HCT116 (cell line): ENCODE data around the gene MAGOHB. TPM values are rescaled to one million over a fixed set of nuclear protein-coding genes. Genes with fewer than 3 reads are reported as not detected.
"Not testable (repeated sequence)": the region's sequence is repeated elsewhere in the genome, so short reads cannot be mapped to it uniquely, and the experiment has no call there.

ENCODE experiments used
- ATAC-seq: fragments of 200-7000 bp; cut with Tn5 transposase; 2 replicates; pipeline ENCODE4 v1.9.1; 2020; ENCODE audit warnings: mild to moderate bottlenecking, moderate library complexity
- BruUV-seq: library from RNA; stranded (reverse); fragments of 400-500 nt; replicated peaks from 2 replicates; lab custom pipeline; 2021; lab: Mats Ljungman, UMichigan
- CTCF ChIA-PET: fragments of 300-600 bp; sonication (Branson Sonifier 250); formaldehyde crosslinking; loops from one replicate; lab custom pipeline; 2021; ENCODE audit warnings: antibody characterized with exemption; lab: Charles Lee
- POLR2A ChIA-PET: fragments of 300-600, 350-600 bp; sonication (Branson Sonifier 250); formaldehyde crosslinking; loops from one replicate; lab custom pipeline; 2021; ENCODE audit warnings: antibody characterized with exemption; lab: Charles Lee
- RAD21 ChIA-PET, 2 experiments: fragments of 300-600 bp; sonication (Branson Sonifier 250); formaldehyde crosslinking; loops; one replicate each; lab custom pipeline; 2023; ENCODE audit warnings: low total read pairs in 2 of 2; ENCODE audit not compliant: uncharacterized antibody in 2 of 2, unreplicated experiment in 2 of 2, low non-redundant PET in 1 of 2; lab: Charles Lee
- DNase-seq: peaks from one replicate; pipeline ENCODE4 v3.0.0-alpha.2; 2010; ENCODE audit warnings: low read depth, low spot score
- H2AFZ ChIP-seq: fragments of 200-600 bp; shearing (Covaris generic), sonication (generic); 2 replicates; pipeline ENCODE4 v1.6.1; 2017; ENCODE audit warnings: low read depth, mixed run types, mixed read lengths, antibody characterized with exemption, low read length; ENCODE audit not compliant: poor library complexity, severe bottlenecking
- H3K27ac ChIP-seq: 2 replicates; pipeline ENCODE4 v1.5.1; 2012; ENCODE audit warnings: low read depth, low read length
- H3K27me3 ChIP-seq: fragments of 200-600 bp; sonication (generic); 2 replicates; pipeline ENCODE4 v1.6.1; 2016; ENCODE audit warnings: mixed run types, low read length, mixed read lengths; ENCODE audit not compliant: insufficient read depth
- H3K36me3 ChIP-seq, 2 experiments: fragments of 200-500 bp in 1 of 2; fragments of 200-600 bp in 1 of 2; sonication (Bioruptor generic) in 1 of 2; sonication (generic) in 1 of 2; 2 replicates each; pipeline versions ENCODE4 v1.5.1 to v1.6.1; 2014 to 2016; ENCODE audit warnings: low read length in 2 of 2, inconsistent platforms in 1 of 2, mixed read lengths in 1 of 2, mixed run types in 1 of 2; ENCODE audit not compliant: insufficient read depth in 2 of 2, control insufficient read depth in 1 of 2
- H3K4me1 ChIP-seq, 2 experiments: fragments of 200-600 bp in 1 of 2; sonication (generic) in 1 of 2; 2 replicates each; pipeline versions ENCODE4 v1.5.1 to v1.6.1; 2012 to 2017; ENCODE audit warnings: low read length in 2 of 2, inconsistent platforms in 1 of 2, mild to moderate bottlenecking in 1 of 2, mixed read lengths in 1 of 2, mixed run types in 1 of 2, moderate library complexity in 1 of 2; ENCODE audit not compliant: insufficient read depth in 2 of 2, control insufficient read depth in 1 of 2
- H3K4me2 ChIP-seq: fragments of 200-600 bp; sonication (generic); 2 replicates; pipeline ENCODE4 v1.6.1; 2017; ENCODE audit warnings: mixed run types, low read length, mixed read lengths
- H3K4me3 ChIP-seq, 2 experiments: fragments of 200-600 bp in 1 of 2; sonication (generic) in 1 of 2; replicated peaks in 1 of 2; 2 replicates each; pipeline ENCODE4 v1.5.1; 2011 to 2016; ENCODE audit warnings: low read length in 2 of 2, control low read depth in 1 of 2, low read depth in 1 of 2, mild to moderate bottlenecking in 1 of 2, mixed read lengths in 1 of 2, mixed run types in 1 of 2
- H3K79me2 ChIP-seq: fragments of 200-600 bp; sonication (generic); 2 replicates; pipeline ENCODE4 v1.6.1; 2017; ENCODE audit warnings: mild to moderate bottlenecking, mixed run types, low read length, moderate library complexity, mixed read lengths; ENCODE audit not compliant: insufficient read depth
- H3K9ac ChIP-seq: fragments of 200-600 bp; sonication (generic); 2 replicates; pipeline ENCODE4 v1.6.1; 2016; ENCODE audit warnings: low read length, mixed read lengths
- H3K9me2 ChIP-seq: fragments of 200-600 bp; sonication (generic), shearing (Covaris generic); 2 replicates; pipeline ENCODE4 v1.6.1; 2017; ENCODE audit warnings: mixed run types, mild to moderate bottlenecking, moderate library complexity; ENCODE audit not compliant: insufficient read depth
- H3K9me3 ChIP-seq, 2 experiments: fragments of 200-500 bp in 1 of 2; fragments of 200-600 bp in 1 of 2; sonication (Bioruptor generic) in 1 of 2; sonication (generic) in 1 of 2; 2 replicates each; pipeline ENCODE4 v1.6.1; 2014 to 2017; ENCODE audit warnings: low read length in 2 of 2, mixed read lengths in 2 of 2, inconsistent platforms in 1 of 2, low read depth in 1 of 2, mild to moderate bottlenecking in 1 of 2, mixed run types in 1 of 2, moderate library complexity in 1 of 2; ENCODE audit not compliant: control insufficient read depth in 1 of 2, insufficient read depth in 1 of 2
- H4K20me1 ChIP-seq: fragments of 200-600 bp; sonication (generic), shearing (Covaris generic); 2 replicates; pipeline ENCODE4 v1.6.1; 2017; ENCODE audit warnings: mixed run types, mild to moderate bottlenecking, moderate library complexity; ENCODE audit not compliant: insufficient read depth
- CEBPB ChIP-seq: IDR thresholded peaks from 2 replicates; pipeline ENCODE4 v1.6.1; 2012; ENCODE audit warnings: low read depth
- CTCF ChIP-seq, 3 experiments: fragments of 200-600 bp in 1 of 3; sonication (generic) in 1 of 3; IDR thresholded peaks in 2 of 3; conservative IDR thresholded peaks in 1 of 3; 2 replicates each; pipeline ENCODE4 v1.5.1; 2012 to 2017; ENCODE audit warnings: low read depth in 2 of 3, low read length in 2 of 3, antibody characterized with exemption in 1 of 3, borderline replicate concordance in 1 of 3, control low read depth in 1 of 3, mild to moderate bottlenecking in 1 of 3, mixed read lengths in 1 of 3, mixed run types in 1 of 3, moderate library complexity in 1 of 3; ENCODE audit not compliant: insufficient read depth in 1 of 3
- EGR1 ChIP-seq: IDR thresholded peaks from 2 replicates; pipeline ENCODE4 v1.6.1; 2012; ENCODE audit warnings: low read depth
- ELF1 ChIP-seq: IDR thresholded peaks from 2 replicates; pipeline ENCODE4 v1.6.1; 2012; ENCODE audit warnings: low read depth, borderline replicate concordance
- FOSL1 ChIP-seq: IDR thresholded peaks from 2 replicates; pipeline ENCODE4 v1.6.1; 2012; ENCODE audit warnings: low read depth
- JUND ChIP-seq: IDR thresholded peaks from 2 replicates; pipeline ENCODE4 v1.6.1; 2012
- POLR2A ChIP-seq: IDR thresholded peaks from 2 replicates; pipeline ENCODE4 v1.7.0; 2011; ENCODE audit warnings: borderline replicate concordance; ENCODE audit not compliant: insufficient read depth, insufficient read length; ENCODE audit errors: extremely low read depth
- POLR2AphosphoS5 ChIP-seq: IDR thresholded peaks from 2 replicates; pipeline ENCODE4 v1.6.1; 2011; ENCODE audit warnings: mild to moderate bottlenecking, low read depth, low read length, moderate library complexity
- RAD21 ChIP-seq: IDR thresholded peaks from 2 replicates; pipeline ENCODE4 v1.6.1; 2012; ENCODE audit warnings: low read depth, mild to moderate bottlenecking
- SIN3A ChIP-seq: IDR thresholded peaks from 2 replicates; pipeline ENCODE4 v1.6.1; 2012; ENCODE audit warnings: low read depth
- SP1 ChIP-seq: IDR thresholded peaks from 2 replicates; pipeline ENCODE4 v1.6.1; 2012; ENCODE audit warnings: low read depth
- SRF ChIP-seq: IDR thresholded peaks from 2 replicates; pipeline ENCODE4 v1.6.1; 2012; ENCODE audit warnings: low read depth
- TCF7L2 ChIP-seq: IDR thresholded peaks from 2 replicates; pipeline ENCODE4 v1.7.0; 2011; ENCODE audit warnings: borderline replicate concordance, inconsistent platforms; ENCODE audit not compliant: insufficient read depth, insufficient read length; ENCODE audit errors: extremely low read depth
- YY1 ChIP-seq: IDR thresholded peaks from 2 replicates; pipeline ENCODE4 v1.6.1; 2011; ENCODE audit warnings: low read length, low read depth, moderate library complexity, mild to moderate bottlenecking; ENCODE audit not compliant: insufficient replicate concordance; ENCODE audit errors: extremely low read depth
- ZFX ChIP-seq: fragments of 450-650 bp; IDR thresholded peaks from 2 replicates; pipeline ENCODE4 v1.6.1; 2017
- ZNF274 ChIP-seq: fragments of 200-500 bp; sonication (Bioruptor generic); IDR thresholded peaks from 2 replicates; pipeline ENCODE4 v1.6.1; 2014; ENCODE audit warnings: mild to moderate bottlenecking, low read depth, low read length, inconsistent platforms
- intact Hi-C: fragments of 100-400 bp; cut with micrococcal nuclease; formaldehyde crosslinking; loops from 2 replicates; pipeline ENCODE4 v1.10.0; 2022
- total RNA-seq: library from RNA; stranded (reverse); gene quantifications from one replicate; pipeline ENCODE4 v1.2.1, GENCODE V29; 2021; ENCODE audit not compliant: unreplicated experiment
- TF ChIP-seq, protein P1 (sequence below): IDR thresholded peaks from 2 replicates; pipeline ENCODE4 v1.6.1; 2011; ENCODE audit warnings: mild to moderate bottlenecking, low read length, moderate library complexity; ENCODE audit not compliant: insufficient replicate concordance; ENCODE audit errors: extremely low read depth
- TF ChIP-seq, protein P2 (sequence below): IDR thresholded peaks from 2 replicates; pipeline ENCODE4 v1.6.1; 2012
- TF ChIP-seq, protein P3 (sequence below): IDR thresholded peaks from 2 replicates; pipeline ENCODE4 v1.6.1; 2012

Gene MAGOHB
- total RNA-seq, 1 experiment from 2014 or later: 55.8 TPM

- Histone ChIP-seq H3K27me3 (no peaks in the 10 kb centered on the region), H3K4me1 (no peaks in the 10 kb centered on the region), H4K20me1 (no peaks in the 10 kb centered on the region), H3K27ac (no peak overlapping the region), H3K9ac (no peak overlapping the region), H3K4me2 (no peak overlapping the region), H3K79me2 (no peaks in the 10 kb centered on the region), H3K9me2 (no peaks in the 10 kb centered on the region), H3K36me3 (no peaks in the 10 kb centered on the region), H2AFZ (no peak overlapping the region), H3K9me3 (no peaks in the 10 kb centered on the region), H3K4me3 (no peak overlapping the region)
- CTCF ChIA-PET: no interaction called here
- RAD21 ChIA-PET: no interaction called here
- no peak for TF ChIP-seq POLR2A
- TF ChIP-seq, protein P1, sequence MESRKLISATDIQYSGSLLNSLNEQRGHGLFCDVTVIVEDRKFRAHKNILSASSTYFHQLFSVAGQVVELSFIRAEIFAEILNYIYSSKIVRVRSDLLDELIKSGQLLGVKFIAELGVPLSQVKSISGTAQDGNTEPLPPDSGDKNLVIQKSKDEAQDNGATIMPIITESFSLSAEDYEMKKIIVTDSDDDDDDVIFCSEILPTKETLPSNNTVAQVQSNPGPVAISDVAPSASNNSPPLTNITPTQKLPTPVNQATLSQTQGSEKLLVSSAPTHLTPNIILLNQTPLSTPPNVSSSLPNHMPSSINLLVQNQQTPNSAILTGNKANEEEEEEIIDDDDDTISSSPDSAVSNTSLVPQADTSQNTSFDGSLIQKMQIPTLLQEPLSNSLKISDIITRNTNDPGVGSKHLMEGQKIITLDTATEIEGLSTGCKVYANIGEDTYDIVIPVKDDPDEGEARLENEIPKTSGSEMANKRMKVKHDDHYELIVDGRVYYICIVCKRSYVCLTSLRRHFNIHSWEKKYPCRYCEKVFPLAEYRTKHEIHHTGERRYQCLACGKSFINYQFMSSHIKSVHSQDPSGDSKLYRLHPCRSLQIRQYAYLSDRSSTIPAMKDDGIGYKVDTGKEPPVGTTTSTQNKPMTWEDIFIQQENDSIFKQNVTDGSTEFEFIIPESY: no peak
- no peak for TF ChIP-seq TCF7L2
- no peak for TF ChIP-seq FOSL1
- no peak for TF ChIP-seq SRF
- TF ChIP-seq CEBPB: no peak
- TF ChIP-seq EGR1: no peak
- no peak for TF ChIP-seq ZFX
- TF ChIP-seq ZNF274: no peak
- TF ChIP-seq, protein P2, sequence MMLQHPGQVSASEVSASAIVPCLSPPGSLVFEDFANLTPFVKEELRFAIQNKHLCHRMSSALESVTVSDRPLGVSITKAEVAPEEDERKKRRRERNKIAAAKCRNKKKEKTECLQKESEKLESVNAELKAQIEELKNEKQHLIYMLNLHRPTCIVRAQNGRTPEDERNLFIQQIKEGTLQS: no peak
- no peak for TF ChIP-seq CTCF (IDR thresholded peaks at IDR 0.05 in 2 of 3, conservative IDR thresholded peaks at IDR 0.05 in 1 of 3; ENCODE audit: borderline replicate concordance in 1 of 3, insufficient read depth in 1 of 3, low read depth in 2 of 3, low read length in 2 of 3)
- TF ChIP-seq SP1: no peak
- TF ChIP-seq ELF1: no peak
- no peak for TF ChIP-seq JUND
- no peak for TF ChIP-seq SIN3A
- TF ChIP-seq, protein P3, sequence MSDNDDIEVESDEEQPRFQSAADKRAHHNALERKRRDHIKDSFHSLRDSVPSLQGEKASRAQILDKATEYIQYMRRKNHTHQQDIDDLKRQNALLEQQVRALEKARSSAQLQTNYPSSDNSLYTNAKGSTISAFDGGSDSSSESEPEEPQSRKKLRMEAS: no peak
- no peak for TF ChIP-seq YY1
- TF ChIP-seq POLR2AphosphoS5: no peak
- no peak for TF ChIP-seq RAD21
- no peak for ATAC-seq
- DNase-seq: no peak
- intact Hi-C loops: no loop called here
- POLR2A ChIA-PET: no interaction called here
- no TSS peak for BruUV-seq
Observed at GRCh38 chr12:10574307-10574706, 39.1 kb downstream of the MAGOHB start.

GRCh38 chr12:10572021-10572490, 41.4 kb downstream of the MAGOHB start:
- H3K79me2 ChIP-seq, H3K4me1 ChIP-seq, H4K20me1 ChIP-seq, H3K9me3 ChIP-seq, H3K9me2 ChIP-seq, RAD21 ChIA-PET, BruUV-seq, POLR2A ChIA-PET, CTCF ChIA-PET, H3K4me2 ChIP-seq, intact Hi-C loops, H3K27me3 ChIP-seq, ATAC-seq, H3K9ac ChIP-seq, H3K27ac ChIP-seq, DNase-seq, H3K4me3 ChIP-seq, H2AFZ ChIP-seq, H3K36me3 ChIP-seq: not testable (repeated sequence)
